Activated CD8-positive, alpha-beta memory T cell treated with anti-CD3 and anti-CD28 coated beads, Interleukin-2, amount 50 U/mL, for 24 hours (primary cell): ENCODE measurements around the gene DMBX1.

Experiments used
- DNase-seq: peaks from one replicate; pipeline ENCODE4 v3.0.0-alpha.2; 2020; ENCODE audit errors: extremely low read depth

Gene DMBX1

GRCh38 chr1:46503421-46503820 lies 13.8 kb downstream of the DMBX1 start:
- no peak for DNase-seq

GRCh38 chr1:46506470-46507219 lies 17.0 kb downstream of the DMBX1 start:
- no peak for DNase-seq

DNA sequence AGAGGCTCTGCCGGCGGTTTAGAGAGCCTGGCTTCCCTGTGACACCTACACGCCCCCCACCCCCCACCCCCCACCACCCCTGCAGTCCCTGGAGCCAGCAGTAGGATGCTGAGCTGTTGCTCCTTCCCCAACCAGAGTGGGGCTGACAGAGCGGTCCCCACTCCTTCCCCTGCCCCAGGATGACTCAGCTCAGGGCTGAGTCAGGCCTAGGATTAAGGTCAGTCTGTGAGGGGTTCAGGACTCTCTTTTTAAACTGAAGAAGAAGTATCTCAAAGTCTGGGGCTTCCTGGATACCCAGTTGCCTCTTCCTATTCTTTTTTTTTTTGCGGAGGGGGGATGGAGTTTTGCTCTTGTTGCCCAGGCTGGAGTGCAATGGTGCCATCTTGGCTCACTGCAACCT lies 19.1 kb downstream of the DMBX1 start:
- no peak for DNase-seq

DNA sequence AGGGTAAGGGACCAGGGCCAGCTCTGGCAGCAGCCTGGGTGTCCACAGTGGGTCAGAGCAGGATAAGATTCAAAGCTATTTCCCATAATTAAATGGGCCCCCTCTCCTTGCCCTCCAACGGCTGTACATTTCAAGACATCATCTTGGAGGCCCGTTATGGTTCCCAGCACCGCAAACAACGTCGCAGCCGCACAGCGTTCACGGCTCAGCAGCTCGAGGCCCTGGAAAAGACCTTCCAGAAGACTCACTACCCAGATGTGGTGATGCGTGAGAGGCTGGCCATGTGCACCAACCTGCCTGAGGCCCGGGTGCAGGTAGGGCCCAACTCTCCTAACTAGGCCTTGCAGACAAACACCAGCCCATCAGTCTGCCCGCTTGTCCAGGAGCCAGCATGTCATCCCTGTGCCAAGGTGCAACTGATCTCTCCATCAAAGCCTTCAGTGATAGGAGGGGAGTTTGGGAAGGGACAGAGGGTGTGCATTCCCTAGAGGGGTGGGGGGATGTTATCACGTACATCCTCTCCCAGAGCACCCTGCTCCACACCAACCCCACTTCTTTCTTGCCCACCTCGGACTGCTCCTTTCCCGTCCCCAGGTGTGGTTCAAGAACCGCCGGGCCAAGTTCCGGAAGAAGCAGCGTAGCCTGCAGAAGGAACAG lies 20.8 kb downstream of the DMBX1 start:
- no peak for DNase-seq

- no peak for DNase-seq
These were observed 21.3 kb downstream of the DMBX1 start for GRCh38 chr1:46510998-46511365.

GRCh38 chr1:46512135-46512791 lies 22.6 kb downstream of the DMBX1 start:
- DNase-seq = no peak

DNA sequence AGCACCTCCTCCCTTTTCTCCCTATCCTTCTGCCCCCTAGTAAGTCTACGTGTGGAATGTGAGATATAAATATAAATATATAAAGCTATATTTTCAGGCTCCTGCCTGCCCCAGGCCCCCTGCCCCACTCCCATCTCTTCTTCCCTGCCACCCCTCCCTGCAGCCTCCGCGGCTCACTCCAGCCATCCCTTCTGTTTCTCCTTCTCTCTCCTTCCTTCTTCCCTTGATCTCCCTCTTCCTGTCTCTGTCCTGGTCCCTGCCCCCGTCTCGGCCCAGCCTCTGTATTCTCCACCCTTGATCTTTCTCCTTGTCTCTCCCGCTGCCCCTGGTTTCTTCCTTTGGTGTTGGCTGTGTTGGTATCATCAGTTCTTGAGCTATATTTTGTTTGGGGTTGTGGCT lies 23.2 kb downstream of the DMBX1 start:
- no peak for DNase-seq

GRCh38 chr1:46513536-46513935 lies 23.9 kb downstream of the DMBX1 start:
- no peak for DNase-seq

DNA sequence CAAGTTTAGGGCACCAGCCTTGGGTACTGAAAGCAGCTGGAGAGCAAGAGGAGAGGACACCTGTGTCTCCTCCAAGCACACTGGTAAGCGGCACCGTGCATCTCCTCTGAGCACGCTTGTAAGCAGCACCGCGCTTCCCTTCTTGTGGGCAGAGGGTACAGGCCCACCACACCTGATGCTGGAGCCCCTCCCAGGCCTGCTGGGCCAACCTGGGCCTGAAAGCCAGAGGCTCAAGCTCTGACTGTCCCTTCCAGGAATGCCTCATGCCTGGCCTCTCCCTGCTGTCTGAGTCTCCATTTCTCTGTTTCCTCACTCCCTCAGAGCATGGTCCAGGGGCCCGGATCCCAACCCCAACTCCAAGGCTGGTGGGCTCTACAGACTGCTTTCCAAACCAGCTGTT lies 25.9 kb downstream of the DMBX1 start:
- DNase-seq = no peak

DNA sequence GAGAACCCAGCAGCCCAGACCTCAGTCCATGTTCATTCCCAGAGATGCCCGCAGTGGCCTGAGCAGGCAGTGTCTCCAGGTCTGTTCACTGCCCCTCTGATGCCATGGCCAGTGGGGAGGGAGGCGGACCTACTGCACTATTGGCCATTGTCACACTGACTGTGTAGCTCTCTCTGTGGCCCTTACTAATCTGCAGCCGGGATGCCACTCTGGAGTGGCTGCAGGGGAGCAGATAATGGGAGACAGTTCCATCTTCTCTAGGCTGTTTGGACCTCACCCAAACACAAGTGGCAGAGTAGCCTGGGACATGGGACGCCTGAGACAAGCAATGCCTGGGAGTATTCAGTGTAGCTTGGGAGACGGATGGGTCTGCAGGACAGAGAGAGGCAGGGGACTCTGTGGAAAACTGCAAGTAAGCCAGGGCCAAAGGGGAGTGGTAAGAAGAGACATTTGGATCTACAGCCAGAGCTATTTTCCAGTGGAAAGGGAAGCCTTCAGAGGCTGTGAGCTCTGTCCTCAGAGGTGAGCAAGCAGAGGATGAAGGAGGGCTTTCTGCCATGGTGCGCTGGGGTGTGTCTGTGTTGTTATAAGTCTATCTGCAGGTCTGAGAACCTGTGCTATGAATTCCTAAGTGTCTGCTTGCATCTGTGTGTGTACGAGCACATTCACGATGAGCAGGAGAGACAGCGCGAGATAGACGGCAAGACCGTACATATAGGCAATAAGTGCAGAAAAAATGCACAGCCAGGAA lies 26.7 kb downstream of the DMBX1 start:
- no peak for DNase-seq

GRCh38 chr1:46517010-46517600 lies 27.5 kb downstream of the DMBX1 start:
- no peak for DNase-seq

GRCh38 chr1:46517932-46518498 lies 28.4 kb downstream of the DMBX1 start:
- no peak for DNase-seq

DNA sequence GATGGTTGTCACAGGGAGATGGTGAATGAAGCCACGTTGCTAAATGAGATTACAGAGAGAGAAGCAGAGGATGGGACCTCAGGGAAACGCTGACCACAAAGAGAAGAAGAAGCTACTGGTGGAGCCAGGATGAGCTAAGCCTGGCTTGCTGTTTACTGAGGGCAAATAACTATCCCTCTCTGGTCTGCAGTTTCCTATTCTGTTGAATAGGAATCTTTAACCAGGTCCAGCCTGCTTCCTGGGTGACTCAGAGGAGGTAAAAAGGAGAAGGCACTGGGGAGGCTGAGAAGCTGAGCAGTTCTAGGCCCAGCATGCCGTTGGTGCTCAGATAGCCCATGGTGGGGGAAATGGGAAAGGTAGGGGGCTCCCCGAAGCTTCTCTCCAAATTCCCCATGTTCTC lies 29.6 kb downstream of the DMBX1 start:
- no peak for DNase-seq

DNA sequence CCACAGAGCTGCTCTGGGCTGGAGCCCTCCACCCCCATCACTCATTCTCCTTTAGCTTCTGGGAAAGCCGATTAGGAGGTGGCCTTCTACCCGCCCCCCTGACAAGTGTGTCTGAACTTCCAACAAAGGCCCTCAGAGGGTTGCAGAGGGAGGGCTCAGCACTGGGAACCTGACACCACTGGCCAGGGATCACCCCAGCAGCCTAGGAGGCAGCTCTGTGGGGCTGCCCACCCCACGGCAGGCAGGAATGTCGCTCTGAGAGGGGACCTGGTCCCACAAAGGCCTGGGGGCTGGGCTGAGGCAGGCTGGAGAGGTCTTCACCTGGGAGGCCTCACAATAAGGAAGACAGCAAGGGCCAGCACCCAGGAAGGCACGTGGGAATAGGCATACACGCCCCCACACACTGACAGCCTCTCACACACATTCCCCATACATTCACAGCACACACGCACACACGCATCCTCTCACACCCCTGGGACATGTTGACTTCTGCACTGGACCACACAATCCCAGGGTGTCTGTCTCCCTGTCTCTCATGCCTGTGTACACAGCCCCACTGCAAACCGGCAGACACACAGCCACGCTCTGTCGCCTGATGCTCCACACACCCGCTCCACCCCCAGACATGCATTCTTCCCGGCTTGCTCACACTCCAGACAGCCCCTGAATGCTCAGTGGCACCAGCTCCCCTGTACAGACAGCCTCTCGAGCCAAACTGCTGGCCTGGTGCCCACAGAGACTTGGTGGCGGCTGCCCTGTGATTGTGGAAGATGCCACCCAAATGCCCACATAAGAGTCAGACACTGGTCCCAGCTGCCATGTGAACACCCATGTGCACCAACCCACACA lies 30.7 kb downstream of the DMBX1 start:
- no peak for DNase-seq

DNA sequence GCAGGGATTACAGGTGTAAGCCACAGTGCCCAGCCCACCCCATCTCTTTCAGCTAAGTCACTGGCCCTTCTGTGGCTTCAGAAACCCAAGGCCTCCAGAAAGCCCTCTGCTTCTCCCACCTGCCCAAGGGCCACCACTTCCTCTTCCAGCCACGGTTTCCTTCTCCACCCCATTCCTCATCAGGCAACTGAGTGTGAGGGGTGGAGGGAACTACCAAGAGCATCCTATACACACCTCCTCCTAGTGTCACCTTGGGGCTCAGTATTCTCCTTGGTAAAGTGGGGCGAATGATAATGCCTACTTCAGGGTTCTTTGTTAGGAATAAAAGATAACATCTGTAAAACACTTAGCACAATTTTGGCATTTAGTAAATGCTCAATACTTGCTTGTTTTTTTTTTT lies 31.8 kb downstream of the DMBX1 start:
- DNase-seq = no peak

GRCh38 chr1:46522184-46522968 lies 32.7 kb downstream of the DMBX1 start:
- no peak for DNase-seq

- no peak for DNase-seq
These were observed 33.3 kb downstream of the DMBX1 start for GRCh38 chr1:46522969-46523320.

- no peak for DNase-seq
These were observed 34.1 kb downstream of the DMBX1 start for GRCh38 chr1:46523496-46524353.

DNA sequence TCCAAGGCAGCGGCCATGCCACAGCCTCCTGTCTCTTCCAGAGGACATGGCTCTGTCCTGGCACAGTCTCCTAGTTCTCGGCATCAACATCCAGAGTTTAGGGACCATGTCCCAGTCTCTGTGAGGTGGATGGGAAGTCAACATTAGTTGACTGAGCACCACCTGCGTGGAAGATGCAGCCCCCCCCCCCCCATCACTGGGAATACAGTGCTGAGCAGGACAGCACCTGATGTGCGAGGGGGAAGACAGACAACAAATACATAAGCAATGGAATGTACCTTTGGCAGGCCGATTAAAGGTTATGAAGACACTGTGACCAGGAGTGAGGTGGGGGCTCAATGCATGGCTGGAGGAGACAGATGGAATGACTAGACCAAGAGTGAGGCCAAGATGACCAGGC lies 35.2 kb downstream of the DMBX1 start:
- DNase-seq = no peak
